GM10266 (cell line): ENCODE measurements around the gene CMC2.
A peak's percentile ranks its signal among the peaks of the same experiment; 100 is the strongest.

Source experiments
- DNase-seq: peaks from one replicate; pipeline ENCODE4 v3.0.0; 2012; ENCODE audit errors: extremely low spot score
- CTCF ChIP-seq: IDR thresholded peaks from 2 replicates; pipeline ENCODE4 v1.5.1; 2012; ENCODE audit warnings: mild to moderate bottlenecking, low read depth; ENCODE audit not compliant: control insufficient read depth, insufficient read depth; ENCODE audit errors: missing control alignments

Gene CMC2

GRCh38 chr16:80986557-80986956 lies 20.1 kb downstream of the CMC2 start:
- DNase-seq = no peak
- TF ChIP-seq CTCF = no peak

GRCh38 chr16:80985611-80986010 lies 21.1 kb downstream of the CMC2 start:
- TF ChIP-seq CTCF = no peak

GRCh38 chr16:80984124-80984892 lies 22.4 kb downstream of the CMC2 start:
- DNase-seq = no peak
- no peak for TF ChIP-seq CTCF

More at GRCh38 chr16:80985611-80986010, 21.1 kb downstream of the CMC2 start:
- no peak for DNase-seq

- no peak for DNase-seq
- no peak for TF ChIP-seq CTCF
These were observed 24.0 kb downstream of the CMC2 start for GRCh38 chr16:80982646-80983045.

- TF ChIP-seq CTCF = no peak
These were observed 25.6 kb downstream of the CMC2 start for GRCh38 chr16:80981103-80981502.

GRCh38 chr16:80976946-80977345 lies 29.7 kb downstream of the CMC2 start:
- TF ChIP-seq CTCF = no peak
- DNase-seq = no peak

More at GRCh38 chr16:80981103-80981502, 25.6 kb downstream of the CMC2 start:
- no peak for DNase-seq

GRCh38 chr16:80974649-80975376 lies 31.9 kb downstream of the CMC2 start:
- TF ChIP-seq CTCF = peak; percentile 31
- no peak for DNase-seq
